NCI-H1436 treated with DMSO at 0.1 percent for 48 hours (cell line): Measurements from ENCODE around the gene TEFM.
"Not testable (repeated sequence)": the region's sequence is repeated elsewhere in the genome, so short reads cannot be mapped to it uniquely, and the experiment has no call there.

ENCODE experiments used
- DNase-seq: peaks from one replicate; lab custom pipeline; 2025; lab: John Stamatoyannopoulos, UW

TEFM gene

DNA sequence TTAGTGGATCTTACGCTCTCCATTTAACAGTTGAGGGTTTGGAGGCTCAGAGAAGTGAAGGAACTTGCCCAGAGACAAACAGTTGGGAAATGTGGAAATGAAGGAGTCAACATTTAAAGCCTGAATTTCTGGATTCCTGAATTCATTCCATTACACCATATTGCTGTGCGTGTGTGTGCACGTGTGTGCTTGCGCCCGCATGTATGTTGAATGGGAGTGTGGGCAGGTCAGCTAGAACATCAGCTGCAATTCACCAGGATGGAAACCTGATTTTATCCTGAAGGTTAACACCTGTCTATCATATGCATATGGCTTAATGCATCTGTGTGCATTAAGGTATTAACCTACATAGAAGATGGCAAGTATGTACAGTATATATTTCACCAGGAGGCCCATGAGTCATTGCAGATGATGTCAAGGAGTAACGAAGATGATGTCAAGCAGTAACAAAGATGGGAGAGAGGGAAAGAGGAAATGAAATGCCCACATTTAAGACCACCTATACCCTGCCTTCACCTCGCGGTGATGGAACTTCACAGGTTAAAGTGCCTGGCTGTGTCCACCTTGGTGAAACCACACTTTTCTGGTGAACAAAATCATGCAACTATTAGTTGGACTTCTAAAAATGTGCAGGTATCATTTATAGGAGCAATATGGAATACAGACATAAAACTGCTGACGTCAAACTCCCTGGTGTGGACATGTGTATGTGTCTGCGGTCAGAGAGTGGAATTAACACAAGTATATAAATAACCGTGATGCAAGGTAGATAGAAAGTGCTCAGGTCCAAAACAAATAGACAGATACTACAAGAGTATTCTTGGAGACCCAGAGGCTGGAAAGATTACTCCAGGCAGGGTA, 14.9 kb upstream of the TEFM start:
- no peak for DNase-seq

DNA sequence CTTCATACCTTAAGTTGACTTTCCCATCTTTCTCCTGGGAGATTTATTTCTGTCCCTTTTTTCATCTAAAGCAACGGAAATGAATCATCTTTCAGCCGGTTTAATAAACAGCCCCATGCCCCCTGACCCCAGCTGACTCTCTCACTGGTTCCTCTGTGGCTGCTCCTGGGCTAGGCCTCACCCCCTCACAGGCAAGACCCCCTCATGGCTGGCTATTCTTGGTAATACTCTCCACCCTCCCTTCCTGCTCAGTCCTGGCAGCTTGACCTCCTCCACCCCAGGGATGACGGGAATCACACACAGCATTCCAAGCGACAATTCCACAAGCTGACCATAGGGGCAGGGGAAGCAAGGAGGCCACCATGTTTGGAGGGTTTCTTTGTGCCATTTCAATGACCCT, 14.2 kb upstream of the TEFM start:
- no peak for DNase-seq

DNA sequence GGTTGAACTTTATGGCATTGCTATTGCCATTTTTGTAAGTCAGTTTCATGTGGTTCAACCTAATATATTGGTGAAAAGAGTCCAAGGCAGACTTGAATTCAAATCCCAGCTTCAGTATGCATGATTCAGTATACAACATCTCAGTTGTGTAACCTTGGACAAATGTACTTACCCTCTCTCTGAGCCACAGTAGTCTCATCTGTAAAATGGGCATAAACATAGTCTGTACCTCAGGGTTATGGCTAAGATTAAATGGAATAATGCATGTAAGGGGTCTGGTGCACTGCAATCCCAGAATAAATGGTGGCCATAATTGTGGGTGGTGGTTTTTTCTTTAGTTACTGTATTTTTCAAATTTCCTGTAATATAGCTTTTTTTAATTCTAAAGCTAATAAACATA, 11.0 kb upstream of the TEFM start:
- DNase-seq: no peak

DNA sequence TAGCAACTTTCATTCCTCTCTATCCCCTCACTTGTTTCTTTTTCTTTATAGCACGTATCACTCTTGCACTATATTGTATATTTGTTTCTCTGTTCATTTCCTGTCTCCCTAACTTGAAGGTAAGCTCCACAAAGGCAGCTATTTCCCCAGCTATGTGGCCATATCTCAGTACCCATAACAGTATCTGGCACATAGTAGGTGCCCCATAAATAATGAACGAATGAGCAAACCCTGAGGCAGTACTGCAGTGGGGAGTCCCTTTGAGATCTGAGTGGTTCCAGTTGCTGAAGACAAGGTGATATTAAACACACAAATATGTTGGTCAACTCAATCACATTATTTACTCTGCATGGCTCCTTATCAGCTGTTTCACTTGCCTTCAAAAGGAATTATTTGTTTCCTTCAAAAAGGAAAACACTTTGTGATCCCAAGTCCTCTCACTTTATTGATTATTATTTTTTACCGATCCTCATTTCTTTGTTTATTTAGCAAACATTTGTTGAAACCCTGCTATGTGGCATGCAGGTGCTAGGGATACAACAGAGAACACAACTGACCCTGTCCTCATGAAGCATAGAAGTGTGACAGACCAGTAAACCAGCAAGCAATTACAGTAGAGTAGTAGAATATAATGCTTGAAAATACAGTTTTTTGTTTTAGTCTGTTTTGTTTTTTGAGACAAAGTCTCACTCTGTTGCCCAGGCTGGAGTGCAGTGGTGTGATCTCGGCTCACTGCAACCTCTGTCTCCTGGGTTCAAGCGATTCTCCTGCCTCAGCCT, 10.0 kb upstream of the TEFM start:
- no peak for DNase-seq

DNA sequence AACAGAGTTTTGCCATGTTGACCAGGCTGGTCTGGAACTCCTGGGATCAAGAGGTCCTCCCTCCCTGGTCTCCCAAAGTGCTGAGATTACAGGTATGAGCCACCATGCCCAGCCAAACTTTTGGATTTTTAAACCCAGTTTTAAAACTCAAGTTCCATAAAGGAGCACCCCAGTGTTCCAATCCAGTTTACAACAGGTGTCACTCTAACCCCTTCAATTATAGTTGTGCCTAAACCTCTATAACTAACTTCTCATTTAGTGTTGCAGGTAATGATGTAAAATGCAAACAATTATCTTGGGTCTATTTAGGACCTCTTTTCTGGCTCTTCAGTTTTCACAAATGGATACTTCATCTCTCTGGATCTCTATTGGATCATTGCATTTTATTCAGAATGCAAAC, 7.9 kb upstream of the TEFM start:
- DNase-seq: no peak

DNA sequence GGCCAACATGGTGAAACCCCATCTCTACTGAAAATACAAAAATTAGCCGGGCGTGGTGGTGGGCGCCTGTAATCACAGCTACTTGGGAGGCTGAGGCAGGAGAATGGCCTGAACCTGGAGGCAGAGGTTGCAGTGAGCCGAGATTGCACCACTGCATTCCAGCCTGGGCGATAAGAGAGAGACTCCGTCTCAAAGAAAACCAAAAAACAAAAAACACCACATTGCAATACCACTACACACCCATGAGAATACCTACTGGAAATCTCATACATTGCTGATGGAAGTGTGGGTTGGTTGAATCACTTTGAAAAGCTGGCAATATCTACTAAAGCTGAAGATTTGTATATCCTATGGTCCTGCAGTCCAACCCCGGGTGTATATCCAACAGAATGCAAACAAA, 4.1 kb upstream of the TEFM start:
- not testable (repeated sequence) for DNase-seq

DNA sequence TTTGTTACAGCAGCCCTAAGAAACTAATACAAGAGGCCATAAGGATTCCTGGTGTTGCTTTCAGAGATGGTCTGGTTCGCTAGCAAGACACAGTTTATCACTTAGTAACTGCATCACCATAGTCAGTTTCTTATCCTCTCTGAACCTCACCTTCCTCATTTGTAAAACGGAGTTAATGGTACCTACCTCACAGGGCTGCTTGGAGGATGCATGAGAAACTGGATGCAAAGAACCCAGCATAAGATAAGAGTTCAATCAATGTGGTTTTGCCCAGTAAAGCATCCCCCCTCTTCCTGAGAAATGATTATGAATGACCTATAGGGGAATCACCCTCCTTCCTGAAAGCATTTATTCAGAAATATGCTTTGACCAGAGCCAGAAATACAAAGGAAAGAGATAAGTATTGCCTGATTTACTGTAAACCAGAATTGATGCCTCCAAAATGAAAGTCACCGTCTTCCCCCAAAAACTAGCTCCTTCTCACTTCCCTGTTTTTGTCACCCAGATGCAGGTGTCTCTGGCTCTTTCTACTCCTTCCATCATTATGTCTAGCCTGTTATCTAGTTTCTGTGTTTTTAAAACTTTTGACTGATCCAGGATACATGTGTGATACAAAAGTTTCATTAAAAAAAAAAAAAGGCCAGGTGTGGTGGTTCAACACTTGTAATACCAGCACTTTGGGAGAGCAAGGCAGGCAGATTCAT, 2.8 kb upstream of the TEFM start:
- no peak for DNase-seq

DNA sequence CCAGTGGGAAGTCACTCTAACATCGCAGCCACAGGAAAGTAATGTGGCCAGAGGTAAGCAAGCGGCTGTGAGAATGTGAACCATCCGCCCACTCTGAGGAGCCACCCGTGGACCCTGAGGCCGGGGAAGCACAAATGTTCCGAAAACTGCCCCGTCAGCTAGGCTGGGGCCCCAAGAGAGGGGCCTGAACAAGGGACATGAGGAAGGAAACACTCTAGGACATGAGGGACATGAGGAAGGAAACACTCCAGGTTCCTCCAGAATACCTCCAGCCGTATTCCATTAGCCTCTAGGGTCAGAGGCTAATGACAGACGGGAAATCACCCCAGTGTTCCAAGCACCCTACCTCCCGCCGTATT, 317 bp downstream of the TEFM start:
- no peak for DNase-seq

DNA sequence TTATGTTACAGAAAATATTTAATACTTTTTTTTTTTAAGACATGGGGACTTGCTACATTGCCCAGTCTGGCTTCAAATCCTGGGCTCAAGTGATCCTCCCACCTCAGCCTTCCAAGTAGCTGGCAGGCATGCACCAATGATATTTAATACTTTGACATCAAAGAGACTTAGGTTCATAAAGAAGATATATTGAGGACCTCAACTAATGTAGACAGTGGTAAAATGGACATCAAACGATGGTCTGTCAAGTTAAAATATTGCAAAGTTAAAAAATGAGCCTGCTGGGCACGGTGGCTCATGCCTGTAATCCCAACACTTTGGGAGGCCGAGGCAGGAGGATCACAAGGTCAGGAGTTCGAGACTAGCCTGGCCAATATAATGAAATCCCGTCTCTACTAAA, 8.7 kb downstream of the TEFM start:
- DNase-seq: no peak

DNA sequence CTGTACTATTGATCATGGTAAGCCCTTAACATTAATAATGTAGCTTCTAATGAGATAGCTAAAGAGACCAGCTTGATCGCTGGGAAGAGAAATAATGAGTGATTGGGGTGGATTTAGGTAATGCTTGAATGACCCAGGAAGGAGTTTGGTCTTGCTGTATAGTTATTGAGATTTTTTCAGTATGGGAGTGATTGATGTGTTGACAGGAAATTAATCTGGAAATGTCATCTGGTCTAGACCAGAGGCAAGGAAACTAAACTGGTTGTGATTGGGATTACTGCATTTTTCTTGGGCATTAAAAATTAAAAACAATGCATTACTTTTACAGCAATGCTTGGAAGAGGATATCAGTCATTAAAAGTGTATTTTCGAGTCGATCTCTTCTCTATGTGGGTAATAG, 11.8 kb downstream of the TEFM start:
- no peak for DNase-seq

DNA sequence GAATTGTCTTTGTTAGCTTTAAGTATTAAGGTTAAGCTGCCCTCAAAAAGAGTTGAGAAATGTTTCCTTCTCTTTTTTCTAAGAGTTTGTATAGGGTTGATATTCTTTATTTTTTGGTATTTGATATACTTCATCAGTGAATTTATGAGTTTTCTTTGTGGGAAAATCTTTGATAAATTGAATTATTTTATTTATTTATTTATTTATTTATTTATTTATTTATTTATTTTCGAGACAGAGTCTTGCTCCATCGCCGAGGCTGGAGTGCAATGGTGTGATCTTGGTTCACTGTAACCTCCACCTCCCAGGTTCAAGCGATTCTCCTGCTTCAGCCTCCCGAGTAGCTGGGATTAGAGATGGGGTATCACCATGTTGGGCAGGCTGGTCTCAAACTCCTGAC, 19.9 kb downstream of the TEFM start:
- DNase-seq: no peak

DNA sequence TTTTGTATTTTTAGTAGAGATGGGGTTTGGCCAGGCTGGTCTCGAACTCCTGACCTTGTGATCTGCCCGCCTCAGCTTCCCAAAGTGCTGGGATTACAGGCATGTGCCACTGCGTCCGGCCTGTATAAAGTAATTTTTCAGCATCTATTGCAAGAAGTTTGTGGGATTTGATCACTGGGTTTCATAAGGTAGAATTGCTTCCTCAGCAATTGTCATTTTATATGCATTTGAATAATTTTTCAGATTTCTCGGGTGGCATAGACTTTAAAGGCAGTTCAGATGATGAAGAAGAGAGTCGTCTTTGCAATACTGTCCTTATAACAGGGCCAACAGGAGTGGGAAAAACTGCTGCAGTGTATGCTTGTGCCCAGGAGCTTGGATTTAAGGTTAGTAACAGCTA, 37.0 kb downstream of the TEFM start:
- no peak for DNase-seq

DNA sequence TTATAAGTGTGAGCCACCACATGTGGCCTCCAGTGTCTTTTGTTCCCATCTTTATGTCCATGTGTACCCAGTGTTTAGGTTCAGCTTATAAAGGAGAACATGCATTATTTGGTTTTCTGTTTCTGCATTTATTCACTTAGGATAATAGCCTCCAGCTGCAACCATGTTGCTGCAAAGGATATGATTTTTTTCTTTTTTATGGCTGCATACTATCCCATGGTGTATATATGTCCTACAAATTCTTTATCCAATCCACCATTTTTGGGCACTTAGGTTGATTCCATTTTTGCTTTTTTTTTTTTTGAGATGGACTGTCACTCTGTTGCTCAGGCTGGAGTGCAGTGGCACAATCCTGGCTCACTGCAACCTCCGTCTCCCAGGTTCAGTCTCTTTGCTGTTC, 41.4 kb downstream of the TEFM start:
- no peak for DNase-seq

DNA sequence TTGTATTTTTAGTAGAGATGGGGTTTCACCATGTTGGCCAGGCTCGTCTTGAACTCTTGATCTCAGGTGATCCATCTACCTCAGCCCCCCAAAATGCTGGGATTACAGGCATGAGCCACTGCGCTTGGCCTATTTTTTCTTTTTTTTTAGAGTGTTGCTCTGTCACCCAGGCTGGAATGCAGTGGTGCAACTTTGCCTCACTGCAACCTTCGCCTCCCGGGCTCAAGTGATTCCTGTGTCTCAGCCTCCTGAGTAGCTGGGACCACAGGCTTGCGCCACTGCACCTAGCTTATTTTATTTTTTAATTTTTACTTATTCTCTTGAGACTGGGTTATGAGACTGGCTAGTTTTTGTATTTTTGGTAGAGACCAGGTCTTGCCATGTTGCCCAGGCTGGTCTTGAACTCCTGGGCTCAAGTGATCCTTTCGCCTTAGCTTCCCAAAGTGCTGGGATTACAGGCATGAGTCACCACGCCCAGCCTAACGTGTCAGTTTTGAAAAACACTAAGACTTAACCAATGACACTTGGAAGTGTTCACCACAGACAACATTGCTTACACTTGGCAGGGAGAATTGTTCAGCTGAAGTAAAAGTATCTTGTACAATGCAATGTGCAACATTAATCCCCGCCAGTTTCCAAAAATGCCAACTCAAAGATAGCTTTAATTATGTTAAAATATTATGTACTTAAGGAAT, 47.3 kb downstream of the TEFM start:
- DNase-seq: no peak

DNA sequence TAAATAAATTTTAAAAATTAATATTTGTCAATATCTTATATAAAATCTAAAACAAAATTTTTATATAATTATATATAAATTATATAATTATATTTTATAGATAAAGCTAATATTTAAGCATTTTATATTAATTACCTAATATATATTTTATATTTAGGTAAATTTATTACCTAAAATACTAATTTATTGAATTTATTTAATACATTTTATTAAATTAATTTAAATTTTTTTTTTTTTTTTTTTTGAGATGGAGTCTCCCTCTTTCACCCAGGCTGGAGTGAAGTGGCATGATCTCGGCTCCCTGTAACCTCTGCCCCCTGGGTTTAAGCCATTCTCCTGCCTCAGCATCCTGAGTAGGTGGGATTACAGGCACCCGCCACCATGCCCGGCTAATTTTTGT, 51.9 kb downstream of the TEFM start:
- no peak for DNase-seq
